Smooth muscle cell of bladder (primary cell): ENCODE results near the gene LHFPL2. TPM values are rescaled to one million over a fixed set of nuclear protein-coding genes. Genes with fewer than 3 reads are reported as not detected.

ENCODE experiments used
- total RNA-seq: library from RNA; depleted of rRNA; stranded (reverse); fragments of >200 nt; gene quantifications from 2 replicates; pipeline ENCODE4 v1.2.3, GENCODE V29; 2014

The LHFPL2 gene
- 71.0 and 104 TPM in 2 replicates for total RNA-seq

GRCh38 chr5:78648359-78649210 is at the start of gene LHFPL2:
Gene LHFPL2 (minus strand): TSS chr5:78648772. CDS start chr5:78510213, 138,559 bp downstream.

